GM06990 (cell line): ENCODE measurements around the gene AKT3.
A peak's percentile ranks its signal among the peaks of the same experiment; 100 is the strongest.

Experiments used
- DNase-seq: peaks from one replicate; pipeline ENCODE4 v3.0.0-alpha.2; 2011; ENCODE audit not compliant: insufficient read length; ENCODE audit errors: extremely low read depth
- H3K27me3 ChIP-seq: replicated peaks from 2 replicates; pipeline ENCODE4 v1.6.0; 2011; ENCODE audit warnings: low read length; ENCODE audit not compliant: control insufficient read depth, insufficient read depth
- H3K36me3 ChIP-seq: 2 replicates; pipeline ENCODE4 v1.5.1; 2011; ENCODE audit warnings: low read length; ENCODE audit not compliant: control insufficient read depth, insufficient read depth
- H3K4me3 ChIP-seq: replicated peaks from 2 replicates; pipeline ENCODE4 v1.5.1; 2011; ENCODE audit warnings: low read depth, mild to moderate bottlenecking, control low read depth, low read length
- TF ChIP-seq, protein P1 (sequence below): IDR thresholded peaks from 2 replicates; pipeline ENCODE4 v1.5.1; 2011; ENCODE audit warnings: low read length, control low read depth, mild to moderate bottlenecking, inconsistent platforms; ENCODE audit not compliant: insufficient read depth, poor library complexity, severe bottlenecking

Gene AKT3

DNA sequence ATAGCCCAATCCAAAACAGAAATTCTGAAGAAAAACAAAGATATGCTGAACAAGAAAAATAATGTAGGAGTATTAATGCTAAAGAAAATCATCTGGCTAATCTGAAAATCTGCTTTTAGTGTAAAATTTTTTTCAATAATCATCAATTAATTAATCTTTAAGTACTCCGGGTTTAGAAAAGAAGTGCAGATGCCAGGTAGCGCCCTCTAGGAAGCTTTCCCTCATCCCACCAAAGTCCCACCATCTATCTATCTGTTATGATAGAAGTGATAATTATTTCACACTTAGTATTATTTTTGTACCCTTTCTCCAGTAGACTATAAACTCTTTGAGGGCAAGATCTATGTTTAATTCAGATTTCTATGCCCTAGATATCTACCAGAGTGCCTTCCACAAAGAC, 240.3 kb downstream of the AKT3 start:
- no peak for DNase-seq
- TF ChIP-seq, protein P1, sequence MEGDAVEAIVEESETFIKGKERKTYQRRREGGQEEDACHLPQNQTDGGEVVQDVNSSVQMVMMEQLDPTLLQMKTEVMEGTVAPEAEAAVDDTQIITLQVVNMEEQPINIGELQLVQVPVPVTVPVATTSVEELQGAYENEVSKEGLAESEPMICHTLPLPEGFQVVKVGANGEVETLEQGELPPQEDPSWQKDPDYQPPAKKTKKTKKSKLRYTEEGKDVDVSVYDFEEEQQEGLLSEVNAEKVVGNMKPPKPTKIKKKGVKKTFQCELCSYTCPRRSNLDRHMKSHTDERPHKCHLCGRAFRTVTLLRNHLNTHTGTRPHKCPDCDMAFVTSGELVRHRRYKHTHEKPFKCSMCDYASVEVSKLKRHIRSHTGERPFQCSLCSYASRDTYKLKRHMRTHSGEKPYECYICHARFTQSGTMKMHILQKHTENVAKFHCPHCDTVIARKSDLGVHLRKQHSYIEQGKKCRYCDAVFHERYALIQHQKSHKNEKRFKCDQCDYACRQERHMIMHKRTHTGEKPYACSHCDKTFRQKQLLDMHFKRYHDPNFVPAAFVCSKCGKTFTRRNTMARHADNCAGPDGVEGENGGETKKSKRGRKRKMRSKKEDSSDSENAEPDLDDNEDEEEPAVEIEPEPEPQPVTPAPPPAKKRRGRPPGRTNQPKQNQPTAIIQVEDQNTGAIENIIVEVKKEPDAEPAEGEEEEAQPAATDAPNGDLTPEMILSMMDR: no peak
- Histone ChIP-seq H3K36me3 (no peaks in the 10 kb centered on the region), H3K4me3 (no peak overlapping the region), H3K27me3 (no peaks in the 10 kb centered on the region)

DNA sequence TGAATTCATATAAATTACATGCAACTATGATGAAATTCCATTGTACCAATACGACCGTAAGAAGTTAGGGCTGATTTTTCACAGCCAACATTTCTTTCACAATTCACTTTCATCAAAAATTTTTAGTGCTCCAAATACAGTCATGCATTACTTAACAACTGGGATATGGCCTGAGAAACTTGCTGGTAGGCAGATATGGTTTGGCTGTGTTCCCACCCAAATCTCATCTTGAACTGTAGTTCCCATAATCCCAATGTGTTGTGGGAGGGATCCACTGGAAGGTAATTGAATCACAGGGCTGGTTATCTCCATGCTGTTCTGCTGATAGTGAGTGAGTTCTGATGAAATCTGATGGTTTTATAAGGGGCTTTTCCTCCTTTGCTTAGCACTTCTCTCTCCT, 244.4 kb downstream of the AKT3 start:
- TF ChIP-seq, protein P1: no peak
- H3K36me3 ChIP-seq: no peaks in the 10 kb centered on the region
- no peak for DNase-seq
- H3K27me3 ChIP-seq: no peaks in the 10 kb centered on the region
- H3K4me3 ChIP-seq: no peak overlapping the region

DNA sequence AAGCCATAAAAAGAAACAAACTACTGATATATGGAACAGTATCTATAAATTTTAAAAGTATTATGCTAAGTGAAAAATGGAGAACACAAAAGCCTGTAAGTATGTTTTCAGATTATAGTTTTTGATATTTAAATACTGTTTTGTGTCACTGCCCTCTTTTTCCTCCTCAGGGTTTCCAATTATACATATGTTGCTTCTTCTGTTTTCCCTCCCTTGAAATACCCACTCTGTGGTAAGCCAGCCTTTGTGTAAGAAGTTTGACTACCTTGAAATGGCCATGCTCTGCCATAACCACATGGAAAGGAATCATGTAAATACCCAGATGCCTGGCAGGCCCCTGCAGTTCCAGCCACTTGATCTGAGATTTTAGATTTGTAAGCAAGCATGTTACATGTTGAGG, 248.3 kb downstream of the AKT3 start:
- Histone ChIP-seq H3K27me3 (no peaks in the 10 kb centered on the region), H3K36me3 (no peaks in the 10 kb centered on the region), H3K4me3 (no peak overlapping the region)
- no peak for DNase-seq
- TF ChIP-seq, protein P1: no peak

DNA sequence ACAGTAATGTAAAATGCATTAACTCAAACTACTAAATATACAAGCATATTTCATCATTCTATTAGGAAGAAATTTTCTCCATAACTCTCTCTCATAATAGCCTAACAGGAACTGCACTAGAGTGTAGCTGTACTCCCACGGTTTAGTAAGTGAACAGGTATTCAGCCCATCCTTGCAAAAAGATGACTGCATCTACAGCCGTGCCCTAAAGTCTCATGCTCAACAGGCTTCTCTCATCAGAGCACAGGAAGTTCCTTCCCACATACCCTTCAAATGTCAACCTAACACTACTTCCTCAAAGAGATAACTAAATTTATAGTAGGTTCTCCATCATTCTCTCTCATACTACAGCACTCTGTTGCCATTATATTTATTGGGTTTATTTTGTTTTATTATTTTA, 251.6 kb downstream of the AKT3 start:
- no peaks in the 10 kb centered on the region for H3K36me3 ChIP-seq
- DNase-seq: no peak
- no peaks in the 10 kb centered on the region for H3K27me3 ChIP-seq
- TF ChIP-seq, protein P1: no peak
- no peak overlapping the region for H3K4me3 ChIP-seq

DNA sequence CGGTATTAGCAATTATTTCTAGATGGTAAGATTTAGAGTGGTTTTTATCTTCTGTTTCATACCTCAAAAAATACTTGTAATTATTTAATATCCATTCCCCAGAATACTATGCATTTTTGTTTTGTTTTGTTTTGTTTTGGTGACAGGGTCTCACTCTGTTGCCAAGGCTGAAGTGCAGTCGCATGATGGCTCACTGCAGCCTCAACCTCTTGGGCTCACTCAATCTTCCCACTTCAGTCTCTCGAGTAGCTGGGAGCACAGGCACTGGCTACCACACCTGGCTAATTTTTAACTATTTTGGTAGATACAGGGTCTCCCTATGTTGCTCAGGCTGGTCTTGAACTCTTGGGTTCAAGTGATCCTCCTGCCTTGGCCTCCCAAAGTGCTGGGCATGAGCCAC, 252.7 kb downstream of the AKT3 start:
- Histone ChIP-seq H3K36me3 (no peaks in the 10 kb centered on the region), H3K4me3 (no peak overlapping the region), H3K27me3 (no peaks in the 10 kb centered on the region)
- TF ChIP-seq, protein P1: no peak
- DNase-seq: no peak

DNA sequence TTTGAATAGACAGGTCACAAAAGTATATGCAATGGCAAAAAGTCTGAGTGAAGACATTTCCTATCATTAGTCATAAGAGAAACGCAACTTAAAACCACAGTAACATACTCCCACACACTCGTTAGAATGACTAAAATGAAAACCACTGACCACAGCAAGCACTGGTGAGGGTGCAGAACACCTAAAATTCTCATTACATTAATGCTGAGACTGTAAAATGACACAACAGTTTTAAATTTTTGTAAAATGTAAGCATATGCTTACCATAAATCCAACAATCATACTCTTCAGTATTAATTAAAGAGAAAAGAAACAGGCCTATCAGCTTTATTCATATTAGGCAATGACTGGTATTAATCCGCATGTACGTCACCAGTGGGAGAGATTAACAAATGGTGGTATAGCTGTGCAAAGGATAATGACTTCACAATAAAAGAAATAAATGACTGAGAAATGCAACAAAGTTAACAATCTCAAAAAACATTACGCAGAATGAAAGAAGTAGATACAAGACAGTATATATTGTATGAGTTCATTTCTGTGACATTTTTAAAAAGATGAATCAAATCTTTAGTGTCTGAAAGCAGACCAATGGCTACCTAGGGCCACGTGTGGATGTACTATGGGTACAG, 253.5 kb downstream of the AKT3 start:
- peak; percentile 57 for DNase-seq
- no peaks in the 10 kb centered on the region for H3K36me3 ChIP-seq
- H3K4me3 ChIP-seq: no peak overlapping the region
- TF ChIP-seq, protein P1: no peak
- no peaks in the 10 kb centered on the region for H3K27me3 ChIP-seq
